SK-N-DZ (cell line): ENCODE results near the gene CD27. TPM values are rescaled to one million over a fixed set of nuclear protein-coding genes. Genes with fewer than 3 reads are reported as not detected.
A peak's percentile ranks its signal among the peaks of the same experiment; 100 is the strongest.
"Not testable (repeated sequence)": the region's sequence is repeated elsewhere in the genome, so short reads cannot be mapped to it uniquely, and the experiment has no call there.

Experiments
- DNase-seq: peaks from one replicate; pipeline ENCODE4 v3.0.0-alpha.2; 2015; ENCODE audit warnings: low spot score
- polyA plus RNA-seq, 2 experiments: library from polyadenylated mRNA; depleted of rRNA; stranded (reverse); fragments of >200 nt; gene quantifications; 2 replicates each; pipeline ENCODE4 v1.2.3, GENCODE V29; 2014

Gene CD27
- 0.09 TPM in 1 of 2 replicates, not detected in the other for polyA plus RNA-seq (2014; cell fraction: cytosol; rRNA removed)
- 0.36 TPM in 1 of 2 replicates, not detected in the other for polyA plus RNA-seq (2014; cell fraction: nucleus; rRNA removed)

- no peak for DNase-seq
These were observed at the start of gene CD27 for GRCh38 chr12:6444704-6445688. Gene CD27 (plus strand): TSS chr12:6444955. CDS start chr12:6445096, 141 bp downstream.

- no peak for DNase-seq
These were observed 48.7 kb upstream of the CD27 start for GRCh38 chr12:6396031-6396430.

- DNase-seq = no peak
These were observed 44.7 kb upstream of the CD27 start for GRCh38 chr12:6399884-6400644.

- DNase-seq = no peak
These were observed 40.4 kb upstream of the CD27 start for GRCh38 chr12:6404390-6404789.

GRCh38 chr12:6405963-6406362 is 38.8 kb upstream of the CD27 start:
- no peak for DNase-seq

- no peak for DNase-seq
These were observed 37.4 kb upstream of the CD27 start for GRCh38 chr12:6407236-6407954.

GRCh38 chr12:6416596-6416995 is 28.2 kb upstream of the CD27 start:
- no peak for DNase-seq

- DNase-seq = no peak
These were observed 26.0 kb upstream of the CD27 start for GRCh38 chr12:6418796-6419195.

GRCh38 chr12:6420364-6420763 is 24.4 kb upstream of the CD27 start:
- DNase-seq = no peak

GRCh38 chr12:6423267-6424007 is 21.3 kb upstream of the CD27 start:
- DNase-seq = peak; percentile 91

GRCh38 chr12:6424008-6424347 is 20.8 kb upstream of the CD27 start:
- no peak for DNase-seq

GRCh38 chr12:6424866-6425265 is 19.9 kb upstream of the CD27 start:
- DNase-seq = no peak

- DNase-seq = peak; percentile 40
These were observed 18.9 kb upstream of the CD27 start for GRCh38 chr12:6425590-6426531.

- DNase-seq = no peak
These were observed 17.7 kb upstream of the CD27 start for GRCh38 chr12:6426882-6427671.

GRCh38 chr12:6427796-6428195 is 17.0 kb upstream of the CD27 start:
- not testable (repeated sequence) for DNase-seq

GRCh38 chr12:6428326-6428725 is 16.4 kb upstream of the CD27 start:
- no peak for DNase-seq

- no peak for DNase-seq
These were observed 14.4 kb upstream of the CD27 start for GRCh38 chr12:6430124-6430989.

- no peak for DNase-seq
These were observed 11.8 kb upstream of the CD27 start for GRCh38 chr12:6432991-6433390.
